HepG2 (cell line): ENCODE measurements around the gene PROC. TPM values are rescaled to one million over a fixed set of nuclear protein-coding genes. Genes with fewer than 3 reads are reported as not detected.

Experiments
- ATF5 ChIP-seq: sonication (generic); formaldehyde crosslinking; IDR thresholded peaks from 2 replicates; pipeline ENCODE4 v1.4.0; 2020; ENCODE audit warnings: mild to moderate bottlenecking, low read depth, missing genetic modification reagents
- CCAR2 ChIP-seq: fragments of 200-400 bp; formaldehyde crosslinking; optimal IDR thresholded peaks from 2 replicates; pipeline ENCODE3; 2018; ENCODE audit warnings: low read depth, mild to moderate bottlenecking, low read length, moderate library complexity
- CHD2 ChIP-seq: IDR thresholded peaks from 2 replicates; pipeline ENCODE4 v1.6.1; 2011; ENCODE audit warnings: low read depth, low read length, improper control_type of control experiment
- CHD4 ChIP-seq: fragments of 200-600 bp; sonication (generic); IDR thresholded peaks from 2 replicates; pipeline ENCODE4 v1.7.0; 2017; ENCODE audit warnings: mild to moderate bottlenecking, low read length, borderline replicate concordance
- FOXA1 ChIP-seq, 2 experiments: fragments of 450-650 bp in 1 of 2; sonication (generic) in 1 of 2; formaldehyde crosslinking in 1 of 2; IDR thresholded peaks; 2 replicates each; pipeline versions ENCODE4 v1.4.0 to v1.6.1; 2016 to 2020; ENCODE audit warnings: missing genetic modification reagents in 1 of 2
- HOXD1 ChIP-seq: sonication (generic); formaldehyde crosslinking; IDR thresholded peaks from 2 replicates; pipeline ENCODE4 v1.5.0; 2020; ENCODE audit warnings: missing genetic modification reagents
- MAX ChIP-seq: IDR thresholded peaks from 2 replicates; pipeline ENCODE4 v1.6.1; 2012; ENCODE audit warnings: inconsistent platforms
- MED1 ChIP-seq: sonication (generic); formaldehyde crosslinking; IDR thresholded peaks from 2 replicates; pipeline ENCODE4 v1.4.0; 2020; ENCODE audit warnings: missing genetic modification reagents
- MTA3 ChIP-seq: sonication (generic); formaldehyde crosslinking; IDR thresholded peaks from 2 replicates; pipeline ENCODE4 v1.4.0; 2020; ENCODE audit warnings: missing genetic modification reagents
- SIN3A ChIP-seq: IDR thresholded peaks from 2 replicates; pipeline ENCODE4 v1.6.1; 2011; ENCODE audit warnings: low read depth, mild to moderate bottlenecking, control low read depth, low read length, borderline replicate concordance
- SIN3B ChIP-seq: fragments of 150-350 bp; IDR thresholded peaks from 2 replicates; pipeline ENCODE4 v1.6.1; 2014; ENCODE audit warnings: low read length
- ZMYM4 ChIP-seq: sonication (generic); formaldehyde crosslinking; IDR thresholded peaks from 2 replicates; pipeline ENCODE4 v1.8.1; 2023; ENCODE audit warnings: mild to moderate bottlenecking, missing genetic modification reagents
- ZNF280B ChIP-seq: sonication (generic); formaldehyde crosslinking; IDR thresholded peaks from 2 replicates; pipeline ENCODE4 v1.5.0; 2020; ENCODE audit warnings: missing genetic modification reagents, mild to moderate bottlenecking, borderline replicate concordance
- ZNF44 ChIP-seq: sonication (generic); formaldehyde crosslinking; IDR thresholded peaks from 2 replicates; pipeline ENCODE4 v1.5.1; 2020; ENCODE audit warnings: mild to moderate bottlenecking, missing genetic modification reagents
- ZNF547 ChIP-seq: sonication (generic); formaldehyde crosslinking; IDR thresholded peaks from 2 replicates; pipeline ENCODE4 v1.5.1; 2020; ENCODE audit warnings: mild to moderate bottlenecking, missing genetic modification reagents
- polyA plus RNA-seq, 8 experiments: library from polyadenylated mRNA; depleted of rRNA in 3 of 8; stranded (reverse) in 7 of 8; unstranded in 1 of 8; fragments of >200 nt; fragmentation: Illumina TruSeq in 4 of 8; extraction: Trizol in 4 of 8; gene quantifications; 2 replicates each; pipeline versions ENCODE4 v1.2.1 to v1.2.3, GENCODE V29; 2011 to 2016; ENCODE audit warnings: low read depth in 4 of 8, missing spikeins in 1 of 8, mixed read lengths in 1 of 8; ENCODE audit not compliant: insufficient read depth in 1 of 8
- total RNA-seq, 5 experiments: library from RNA; depleted of rRNA; stranded (reverse); fragments of >200 nt; fragmentation: Illumina TruSeq; extraction: Trizol; gene quantifications; 2 replicates each; pipeline ENCODE4 v1.2.3, GENCODE V29; 2016; ENCODE audit warnings: low read depth in 1 of 5

Gene PROC
- total and polyA plus RNA-seq, 2 of the 13 experiments (the other 11 are each of a cell fraction or from before 2014, with no cell fraction given), result 134 to 185 TPM

GRCh38 chr2:127370010-127370409 is 48.2 kb upstream of the PROC start (continued):
- no peak for TF ChIP-seq FOXA1 (IDR thresholded peaks at IDR 0.05)
- peak; percentile 36; the same call in 1 of the 2 replicates for TF ChIP-seq FOXA1 (CRISPR knock-in tag; IDR thresholded peaks at IDR 0.05)
- TF ChIP-seq CCAR2, result no peak
- no peak for TF ChIP-seq ATF5 (CRISPR knock-in tag)
- 0 out of 2 replicates have a peak, but pooled peaks have one; percentile 10 for TF ChIP-seq ZMYM4
- no peak for TF ChIP-seq MTA3
- no peak for TF ChIP-seq HOXD1 (CRISPR knock-in tag)
- TF ChIP-seq CHD2, result no peak
- no peak for TF ChIP-seq SIN3B
- no peak for TF ChIP-seq MED1
- no peak for TF ChIP-seq CHD4
- no peak for TF ChIP-seq ZNF44
- no peak for TF ChIP-seq SIN3A
- TF ChIP-seq MAX, result no peak
- peak; percentile 30; the same call in 1 of the 2 replicates for TF ChIP-seq ZNF280B
- TF ChIP-seq ZNF547, result no peak
- TF ChIP-seq, all 625 proteins: peak for 6
